ENCODE measurements around the gene SLC16A7.

DNA sequence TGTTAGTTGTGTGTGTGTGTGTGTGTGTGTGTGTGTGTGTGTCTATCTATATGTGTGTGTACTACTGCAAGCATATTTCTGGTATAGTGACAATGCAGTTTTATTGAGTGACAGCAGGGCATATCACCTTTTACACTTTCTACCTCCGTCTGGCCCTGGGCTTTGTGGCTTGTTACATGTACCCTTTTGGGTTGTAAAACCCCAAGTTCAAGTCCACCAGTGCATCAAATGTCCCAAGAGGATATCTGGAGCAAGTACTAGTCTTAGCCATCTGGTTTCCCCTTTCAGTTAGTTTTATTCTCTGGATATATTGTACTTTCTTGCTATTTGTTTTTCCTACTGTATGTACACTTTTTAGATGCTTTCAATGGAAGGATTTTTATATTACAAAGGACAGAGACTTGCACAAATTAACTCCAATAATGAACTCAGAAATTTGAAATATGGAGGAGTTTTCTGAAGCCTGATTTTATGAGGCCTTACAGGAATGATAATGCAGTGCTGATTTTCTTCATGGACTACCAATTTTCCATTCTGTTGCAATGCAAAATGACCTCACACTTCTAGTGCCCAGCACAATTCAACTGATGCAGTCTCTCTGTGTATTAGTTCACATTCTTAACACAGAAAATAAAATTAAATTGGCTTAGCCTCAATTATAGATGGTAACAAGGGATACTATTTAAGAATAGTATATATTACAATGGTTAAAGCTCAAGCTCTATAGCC lies 29.1 kb downstream of the SLC16A7 start:
- TF ChIP-seq, protein P1, sequence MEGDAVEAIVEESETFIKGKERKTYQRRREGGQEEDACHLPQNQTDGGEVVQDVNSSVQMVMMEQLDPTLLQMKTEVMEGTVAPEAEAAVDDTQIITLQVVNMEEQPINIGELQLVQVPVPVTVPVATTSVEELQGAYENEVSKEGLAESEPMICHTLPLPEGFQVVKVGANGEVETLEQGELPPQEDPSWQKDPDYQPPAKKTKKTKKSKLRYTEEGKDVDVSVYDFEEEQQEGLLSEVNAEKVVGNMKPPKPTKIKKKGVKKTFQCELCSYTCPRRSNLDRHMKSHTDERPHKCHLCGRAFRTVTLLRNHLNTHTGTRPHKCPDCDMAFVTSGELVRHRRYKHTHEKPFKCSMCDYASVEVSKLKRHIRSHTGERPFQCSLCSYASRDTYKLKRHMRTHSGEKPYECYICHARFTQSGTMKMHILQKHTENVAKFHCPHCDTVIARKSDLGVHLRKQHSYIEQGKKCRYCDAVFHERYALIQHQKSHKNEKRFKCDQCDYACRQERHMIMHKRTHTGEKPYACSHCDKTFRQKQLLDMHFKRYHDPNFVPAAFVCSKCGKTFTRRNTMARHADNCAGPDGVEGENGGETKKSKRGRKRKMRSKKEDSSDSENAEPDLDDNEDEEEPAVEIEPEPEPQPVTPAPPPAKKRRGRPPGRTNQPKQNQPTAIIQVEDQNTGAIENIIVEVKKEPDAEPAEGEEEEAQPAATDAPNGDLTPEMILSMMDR (IDR thresholded peaks at IDR 0.05; ENCODE audit: poor library complexity, severe bottlenecking) = no peak
- no peak for TF ChIP-seq REST (IDR thresholded peaks at IDR 0.05; ENCODE audit: borderline replicate concordance)
- TF ChIP-seq EP300 (conservative IDR thresholded peaks at IDR 0.05; ENCODE audit: poor library complexity, severe bottlenecking) = no peak
- TF ChIP-seq RAD21 (conservative IDR thresholded peaks at IDR 0.05) = no peak
- no peak for TF ChIP-seq SMC3 (conservative IDR thresholded peaks at IDR 0.05; ENCODE audit: poor library complexity)
- no peak for TF ChIP-seq EZH2 (IDR thresholded peaks at IDR 0.05; ENCODE audit: borderline replicate concordance, insufficient read depth, low read length, poor library complexity, severe bottlenecking)
- TF ChIP-seq POLR2AphosphoS5 (IDR thresholded peaks at IDR 0.05) = no peak
- TF ChIP-seq MXI1 (conservative IDR thresholded peaks at IDR 0.05; ENCODE audit: poor library complexity, severe bottlenecking) = no peak
- no peak for TF ChIP-seq TAF1 (IDR thresholded peaks at IDR 0.05; ENCODE audit: low read depth)
